ENCODE measurements around the gene ZNF639.

The ZNF639 gene

DNA sequence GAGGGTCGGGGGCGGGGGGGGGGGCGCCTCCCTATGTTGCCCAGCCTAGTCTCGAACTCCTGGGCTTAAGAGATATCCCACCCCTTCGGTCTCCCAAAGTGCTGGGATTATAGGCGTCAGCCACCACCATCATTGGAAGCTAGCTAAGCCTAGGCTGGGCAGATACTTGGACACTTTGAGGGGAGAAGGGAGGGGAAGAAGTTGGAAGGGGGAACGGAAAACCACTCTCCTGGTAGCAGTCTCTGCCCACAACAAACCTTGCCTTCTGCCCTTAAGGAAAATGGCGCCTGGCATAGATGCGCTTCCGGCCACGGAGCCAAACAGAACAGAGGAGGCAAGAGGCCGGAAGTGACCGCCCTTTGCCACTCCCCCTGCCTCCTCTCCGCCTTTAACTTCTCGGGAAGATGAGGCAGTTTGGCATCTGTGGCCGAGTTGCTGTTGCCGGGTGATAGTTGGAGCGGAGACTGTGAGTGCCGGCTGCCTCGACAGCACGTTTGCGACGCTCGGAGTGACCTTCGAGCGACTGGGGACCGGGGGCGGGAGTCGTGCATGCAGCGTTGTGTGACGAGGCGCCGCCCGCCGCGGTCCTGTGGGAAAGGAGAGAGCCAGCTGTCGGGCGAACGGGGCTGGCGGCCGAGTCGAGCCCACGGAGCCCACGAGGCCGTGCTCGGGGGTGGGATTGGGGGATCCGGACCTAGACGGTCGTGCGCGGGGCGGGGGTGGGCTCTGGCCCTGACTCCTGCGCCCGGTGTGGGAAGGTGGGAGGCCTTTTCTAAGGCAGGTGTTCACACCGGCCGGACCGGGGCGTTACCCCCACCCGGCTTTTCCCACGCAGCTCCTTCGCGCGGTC lies 24.7 kb downstream of the ZNF639 start, which contains the start of gene MFN1:
Gene MFN1 (plus strand): TSS at position 365 of the 850 bp plus-strand sequence. CDS start 1,143 bp downstream, outside the sequence.
- peak within 1 kb of the TSS; percentile 75 for H3K4me2 ChIP-seq (ENCODE audit: low read depth, low read length)
- no peaks in the 10 kb centered on the region for H3K9me3 ChIP-seq (replicated peaks; ENCODE audit: insufficient read depth, low read length)
- H3K36me3 ChIP-seq (replicated peaks; ENCODE audit: insufficient read depth, low read length) = no peaks in the 10 kb centered on the region; the same call in 1 of the 2 replicates
- peak within 1 kb of the TSS; percentile 65 for H3K9ac ChIP-seq (ENCODE audit: low read length)
- H2AFZ ChIP-seq (ENCODE audit: low read length) = peak within 1 kb of the TSS; percentile 95
- H3K27ac ChIP-seq (ENCODE audit: low read length) = peak within 1 kb of the TSS; percentile 51; the same call in 1 of the 2 replicates
- TF ChIP-seq, protein P1, sequence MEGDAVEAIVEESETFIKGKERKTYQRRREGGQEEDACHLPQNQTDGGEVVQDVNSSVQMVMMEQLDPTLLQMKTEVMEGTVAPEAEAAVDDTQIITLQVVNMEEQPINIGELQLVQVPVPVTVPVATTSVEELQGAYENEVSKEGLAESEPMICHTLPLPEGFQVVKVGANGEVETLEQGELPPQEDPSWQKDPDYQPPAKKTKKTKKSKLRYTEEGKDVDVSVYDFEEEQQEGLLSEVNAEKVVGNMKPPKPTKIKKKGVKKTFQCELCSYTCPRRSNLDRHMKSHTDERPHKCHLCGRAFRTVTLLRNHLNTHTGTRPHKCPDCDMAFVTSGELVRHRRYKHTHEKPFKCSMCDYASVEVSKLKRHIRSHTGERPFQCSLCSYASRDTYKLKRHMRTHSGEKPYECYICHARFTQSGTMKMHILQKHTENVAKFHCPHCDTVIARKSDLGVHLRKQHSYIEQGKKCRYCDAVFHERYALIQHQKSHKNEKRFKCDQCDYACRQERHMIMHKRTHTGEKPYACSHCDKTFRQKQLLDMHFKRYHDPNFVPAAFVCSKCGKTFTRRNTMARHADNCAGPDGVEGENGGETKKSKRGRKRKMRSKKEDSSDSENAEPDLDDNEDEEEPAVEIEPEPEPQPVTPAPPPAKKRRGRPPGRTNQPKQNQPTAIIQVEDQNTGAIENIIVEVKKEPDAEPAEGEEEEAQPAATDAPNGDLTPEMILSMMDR (IDR thresholded peaks at IDR 0.05; ENCODE audit: low read length) = no peak
- TF ChIP-seq EZH2 (optimal IDR thresholded peaks at IDR 0.05; ENCODE audit: low read depth, low read length) (no peak), EZH2phosphoT487 (IDR thresholded peaks at IDR 0.05; ENCODE audit: low read length) (no peak)
- H3K27me3 ChIP-seq (replicated peaks; ENCODE audit: insufficient read depth, low read length) = no peaks in the 10 kb centered on the region
- H3K79me2 ChIP-seq (ENCODE audit: low read length) = peaks cover 40% of the 10 kb centered on the region
- peak; percentile 97 for DNase-seq
- no peaks in the 10 kb centered on the region for H3K9me2 ChIP-seq (replicated peaks; ENCODE audit: insufficient read depth, low read length)
- peaks cover 8% of the 10 kb centered on the region; the same call in 1 of the 2 replicates for H3F3A ChIP-seq (ENCODE audit: insufficient read depth, low read length)
- peaks cover 8% of the 10 kb centered on the region for H3K4me1 ChIP-seq (ENCODE audit: low read length)
- no peaks in the 10 kb centered on the region for H4K20me1 ChIP-seq (ENCODE audit: insufficient read depth, low read length)
- H3K4me3 ChIP-seq (ENCODE audit: low read length) = peak within 1 kb of the TSS; percentile 89

DNA sequence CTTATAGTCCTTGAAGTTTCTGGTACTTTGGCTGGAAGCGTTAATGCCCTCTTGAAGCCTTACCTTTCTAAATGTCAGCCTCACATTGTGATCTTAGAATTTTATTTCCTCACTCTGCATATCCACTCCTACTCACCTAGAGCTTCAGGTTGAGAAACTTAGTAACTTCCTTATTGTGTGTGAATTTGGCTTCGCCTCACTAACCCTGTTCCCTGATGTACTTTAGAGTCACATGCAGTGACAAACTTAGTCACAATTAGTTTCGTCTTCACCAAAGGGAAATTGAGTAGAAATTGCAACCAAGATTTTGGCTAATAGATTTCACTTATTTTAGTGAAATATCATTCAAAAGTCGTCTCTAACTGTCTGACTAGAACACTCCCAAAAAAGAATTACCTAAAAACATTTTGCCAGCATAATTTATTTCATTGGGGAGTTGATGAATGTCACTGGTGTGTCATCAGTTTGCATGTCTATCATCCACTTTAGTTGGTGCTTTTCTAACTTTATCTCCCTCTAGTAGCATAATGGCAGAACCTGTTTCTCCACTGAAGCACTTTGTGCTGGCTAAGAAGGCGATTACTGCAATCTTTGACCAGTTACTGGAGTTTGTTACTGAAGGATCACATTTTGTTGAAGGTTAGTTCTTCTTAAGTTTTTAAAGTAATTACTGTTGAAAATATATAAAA lies 25.6 kb downstream of the ZNF639 start:
- no peaks in the 10 kb centered on the region for H3K27me3 ChIP-seq (replicated peaks; ENCODE audit: insufficient read depth, low read length)
- H3K79me2 ChIP-seq (ENCODE audit: low read length) = peaks cover 40% of the 10 kb centered on the region
- H4K20me1 ChIP-seq (ENCODE audit: insufficient read depth, low read length) = no peaks in the 10 kb centered on the region
- H3K4me1 ChIP-seq (ENCODE audit: low read length) = peaks cover 8% of the 10 kb centered on the region
- H3K9me2 ChIP-seq (replicated peaks; ENCODE audit: insufficient read depth, low read length) = no peaks in the 10 kb centered on the region
- peaks cover 8% of the 10 kb centered on the region; the same call in 1 of the 2 replicates for H3F3A ChIP-seq (ENCODE audit: insufficient read depth, low read length)
- H3K36me3 ChIP-seq (replicated peaks; ENCODE audit: insufficient read depth, low read length) = no peaks in the 10 kb centered on the region; the same call in 1 of the 2 replicates
- DNase-seq = no peak
- peak overlapping the region; percentile 65 for H3K9ac ChIP-seq (ENCODE audit: low read length)
- no peaks in the 10 kb centered on the region for H3K9me3 ChIP-seq (replicated peaks; ENCODE audit: insufficient read depth, low read length)
- H3K27ac ChIP-seq (ENCODE audit: low read length) = peak overlapping the region; percentile 51; the same call in 1 of the 2 replicates
- H3K4me3 ChIP-seq (ENCODE audit: low read length) = peak overlapping the region; percentile 89
- TF ChIP-seq EZH2 (optimal IDR thresholded peaks at IDR 0.05; ENCODE audit: low read depth, low read length) = no peak
- TF ChIP-seq, protein P1 (IDR thresholded peaks at IDR 0.05; ENCODE audit: low read length) = no peak
- no peak for TF ChIP-seq EZH2phosphoT487 (IDR thresholded peaks at IDR 0.05; ENCODE audit: low read length)
- H2AFZ ChIP-seq (ENCODE audit: low read length) = peak overlapping the region; percentile 95
- peak overlapping the region; percentile 75 for H3K4me2 ChIP-seq (ENCODE audit: low read depth, low read length)

DNA sequence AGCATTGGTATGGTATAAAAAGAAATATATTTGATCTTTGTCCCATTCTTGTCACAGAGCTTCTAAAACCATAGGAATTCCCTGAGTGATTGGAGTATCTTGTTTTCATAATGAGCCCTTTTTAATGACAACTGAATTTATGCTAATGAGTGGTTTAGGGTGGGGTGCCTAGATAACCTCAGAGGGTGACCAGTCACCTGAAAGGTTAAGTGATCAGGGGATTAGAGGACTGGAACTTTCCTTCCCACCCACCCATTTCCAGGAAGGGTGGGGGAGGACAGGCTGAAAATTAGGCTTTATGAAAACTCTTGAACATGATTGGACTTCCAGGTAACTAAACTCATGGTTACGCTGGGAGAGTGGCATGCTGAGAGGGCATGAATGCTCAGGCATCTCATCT lies 33.2 kb downstream of the ZNF639 start:
- Histone ChIP-seq H3K9me2 (replicated peaks; ENCODE audit: insufficient read depth, low read length) (no peaks in the 10 kb centered on the region), H3K4me2 (ENCODE audit: low read depth, low read length) (no peak overlapping the region), H3K36me3 (replicated peaks; ENCODE audit: insufficient read depth, low read length) (peaks cover 12% of the 10 kb centered on the region), H3K27ac (ENCODE audit: low read length) (no peak overlapping the region), H3K4me3 (ENCODE audit: low read length) (no peak overlapping the region), H2AFZ (ENCODE audit: low read length) (no peak overlapping the region), H4K20me1 (ENCODE audit: insufficient read depth, low read length) (no peaks in the 10 kb centered on the region), H3K9me3 (replicated peaks; ENCODE audit: insufficient read depth, low read length) (no peaks in the 10 kb centered on the region), H3K9ac (ENCODE audit: low read length) (no peak overlapping the region), H3K27me3 (replicated peaks; ENCODE audit: insufficient read depth, low read length) (no peaks in the 10 kb centered on the region), H3F3A (ENCODE audit: insufficient read depth, low read length) (no peaks in the 10 kb centered on the region), H3K79me2 (ENCODE audit: low read length) (peaks cover 12% of the 10 kb centered on the region), H3K4me1 (ENCODE audit: low read length) (no peaks in the 10 kb centered on the region)
- TF ChIP-seq EZH2phosphoT487 (IDR thresholded peaks at IDR 0.05; ENCODE audit: low read length) (no peak), EZH2 (optimal IDR thresholded peaks at IDR 0.05; ENCODE audit: low read depth, low read length) (no peak)
- no peak for DNase-seq

Measured in MM.1S (cell line).